Measurements from ENCODE around the gene MAX. TPM values are rescaled to one million over a fixed set of nuclear protein-coding genes. Genes with fewer than 3 reads are reported as not detected.

Gene MAX
- total RNA-seq, 2 experiments from 2014 or later, result 117 to 121 TPM

GRCh38 chr14:65117769-65118745, 15.7 kb upstream of the MAX start:
- DNase-seq, result no peak
- Mint-ChIP-seq H3K27ac (no peak overlapping the region), H3K9me3 (no peaks in the 10 kb centered on the region), H3K4me1 (peaks cover 3% of the 10 kb centered on the region), H3K4me3 (no peak overlapping the region), H3K27me3 (no peaks in the 10 kb centered on the region), H3K36me3 (no peaks in the 10 kb centered on the region)

DNA sequence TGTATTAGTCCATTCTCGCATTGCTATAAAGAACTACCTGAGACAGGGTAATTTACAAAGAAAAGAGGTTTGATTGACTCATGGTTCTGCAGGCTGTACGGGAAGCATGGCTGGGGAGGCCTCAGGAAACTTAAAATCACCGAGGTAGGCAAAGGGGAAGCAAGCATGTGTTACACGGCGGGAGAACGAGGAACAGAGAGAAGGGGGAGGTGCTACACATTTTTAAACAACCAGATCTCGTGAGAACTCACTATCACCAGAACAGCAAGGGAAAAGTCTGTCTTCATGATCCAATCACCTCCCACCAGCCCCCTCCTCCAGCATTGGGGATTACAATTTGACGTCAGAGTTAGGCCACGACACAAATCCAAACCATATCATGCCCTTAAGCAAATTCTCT, 13.3 kb upstream of the MAX start:
- Mint-ChIP-seq H3K4me1 (peaks cover 3% of the 10 kb centered on the region), H3K9me3 (no peaks in the 10 kb centered on the region), H3K27ac (no peak overlapping the region), H3K4me3 (no peak overlapping the region), H3K36me3 (no peaks in the 10 kb centered on the region), H3K27me3 (no peaks in the 10 kb centered on the region)
- no peak for DNase-seq

DNA sequence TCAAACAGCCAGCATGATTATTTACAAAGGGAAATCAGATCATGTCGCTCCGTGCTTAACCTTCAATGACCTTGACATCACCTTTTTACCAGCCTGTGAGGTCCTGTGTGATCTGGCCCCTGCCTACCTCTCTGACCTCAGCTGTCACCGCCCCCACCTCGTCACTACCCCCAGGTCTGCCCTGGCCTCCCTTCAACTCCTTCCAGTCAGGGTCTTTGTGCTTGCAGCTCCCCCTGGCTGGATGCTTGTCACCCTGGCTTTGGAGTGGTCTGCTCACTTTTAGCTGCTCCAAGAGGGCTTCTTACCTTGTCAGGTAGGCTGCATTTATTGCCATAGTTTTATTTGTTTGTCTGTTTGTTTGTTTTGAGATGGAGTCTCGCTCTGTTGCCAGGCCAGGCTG, 8.2 kb upstream of the MAX start:
- Mint-ChIP-seq H3K36me3 (no peaks in the 10 kb centered on the region), H3K4me3 (no peak overlapping the region), H3K27me3 (peaks cover 2% of the 10 kb centered on the region), H3K9me3 (no peaks in the 10 kb centered on the region), H3K27ac (no peak overlapping the region), H3K4me1 (no peaks in the 10 kb centered on the region)
- no peak for DNase-seq

GRCh38 chr14:65109357-65109756, 7.0 kb upstream of the MAX start:
- Mint-ChIP-seq H3K4me1 (no peaks in the 10 kb centered on the region), H3K27me3 (peaks cover 2% of the 10 kb centered on the region), H3K36me3 (no peaks in the 10 kb centered on the region), H3K27ac (no peak overlapping the region), H3K9me3 (no peaks in the 10 kb centered on the region), H3K4me3 (no peak overlapping the region)
- no peak for DNase-seq

DNA sequence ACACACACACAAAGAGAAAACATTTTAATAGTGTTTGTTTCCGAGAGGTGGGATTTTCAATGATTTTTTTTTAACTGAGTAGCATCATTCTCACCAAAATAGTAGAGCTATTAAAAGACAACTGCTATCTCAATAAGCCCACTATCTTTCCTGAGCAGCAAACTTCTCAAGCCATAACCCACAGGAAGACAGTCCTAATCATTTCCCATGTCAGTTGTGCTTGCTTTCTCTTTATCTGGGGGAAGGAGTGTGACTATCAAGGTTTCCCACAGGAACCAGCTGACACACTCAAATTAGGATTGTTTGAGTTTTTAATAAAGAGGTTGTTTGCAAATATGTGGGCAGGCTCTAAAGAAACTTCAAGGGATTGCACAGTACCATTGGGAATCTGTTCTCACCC, 4.9 kb upstream of the MAX start:
- Mint-ChIP-seq H3K4me1 (peaks cover 4% of the 10 kb centered on the region), H3K36me3 (no peaks in the 10 kb centered on the region), H3K9me3 (no peaks in the 10 kb centered on the region), H3K27ac (no peak overlapping the region), H3K4me3 (no peak overlapping the region), H3K27me3 (peaks cover 6% of the 10 kb centered on the region)
- no peak for DNase-seq

- Mint-ChIP-seq H3K27me3 (peaks cover 6% of the 10 kb centered on the region), H3K36me3 (no peaks in the 10 kb centered on the region), H3K4me1 (peaks cover 4% of the 10 kb centered on the region), H3K27ac (no peak overlapping the region), H3K4me3 (no peak overlapping the region), H3K9me3 (no peaks in the 10 kb centered on the region)
- DNase-seq, result no peak
Observed at GRCh38 chr14:65106736-65107135, 4.4 kb upstream of the MAX start.

- peaks cover 6% of the 10 kb centered on the region for H3K27me3 Mint-ChIP-seq
- H3K27ac Mint-ChIP-seq, result no peak overlapping the region
Observed at GRCh38 chr14:65106316-65106715, 4.0 kb upstream of the MAX start.

DNA sequence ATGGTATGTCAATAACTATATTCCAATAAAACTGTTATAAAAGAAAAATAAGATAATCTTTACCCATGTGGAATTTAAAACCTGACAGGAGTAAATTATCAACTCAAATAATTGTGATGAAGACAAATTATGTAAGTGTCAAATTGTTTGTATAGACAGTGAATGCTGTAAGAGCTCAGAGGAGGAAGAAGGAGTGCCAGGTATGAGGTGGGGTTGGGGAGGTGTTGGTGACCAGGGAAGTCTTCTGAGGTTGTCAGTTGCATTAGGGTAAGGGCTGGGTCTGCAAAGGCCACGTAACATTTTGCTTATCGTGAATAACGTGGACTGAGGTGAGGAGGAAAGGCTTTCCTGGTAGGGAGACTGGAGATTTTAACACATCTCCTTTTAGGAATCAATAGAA, 2.5 kb upstream of the MAX start:
- Mint-ChIP-seq H3K27me3 (peaks cover 6% of the 10 kb centered on the region), H3K9me3 (no peaks in the 10 kb centered on the region), H3K27ac (no peak overlapping the region), H3K36me3 (peaks cover 8% of the 10 kb centered on the region), H3K4me1 (peaks cover 12% of the 10 kb centered on the region), H3K4me3 (no peak overlapping the region)
- DNase-seq, result no peak

More at GRCh38 chr14:65106316-65106715, 4.0 kb upstream of the MAX start:
- Mint-ChIP-seq H3K9me3 (no peaks in the 10 kb centered on the region), H3K36me3 (no peaks in the 10 kb centered on the region), H3K4me1 (peaks cover 4% of the 10 kb centered on the region), H3K4me3 (no peak overlapping the region)
- DNase-seq, result no peak

GRCh38 chr14:65103150-65103760, 938 bp upstream of the MAX start:
- no peak for DNase-seq
- Mint-ChIP-seq H3K4me1 (peaks cover 24% of the 10 kb centered on the region), H3K27me3 (peaks cover 6% of the 10 kb centered on the region), H3K27ac (peak overlapping the region; percentile 63), H3K4me3 (peak overlapping the region; percentile 99), H3K9me3 (no peaks in the 10 kb centered on the region), H3K36me3 (peaks cover 17% of the 10 kb centered on the region)

GRCh38 chr14:65101631-65102440, 481 bp downstream of the MAX start:
- Mint-ChIP-seq H3K27me3 (peaks cover 6% of the 10 kb centered on the region), H3K9me3 (no peaks in the 10 kb centered on the region), H3K4me1 (peaks cover 37% of the 10 kb centered on the region), H3K36me3 (peaks cover 25% of the 10 kb centered on the region), H3K4me3 (peak overlapping the region; percentile 99), H3K27ac (peak overlapping the region; percentile 99)
- DNase-seq, result peak; percentile 37

- H3K36me3 Mint-ChIP-seq, result peaks cover 32% of the 10 kb centered on the region
- no peak for DNase-seq
- peak overlapping the region; percentile 92 for H3K27ac Mint-ChIP-seq
- no peaks in the 10 kb centered on the region for H3K9me3 Mint-ChIP-seq
- H3K4me3 Mint-ChIP-seq, result peak overlapping the region; percentile 99
- H3K4me1 Mint-ChIP-seq, result peaks cover 45% of the 10 kb centered on the region
- peaks cover 4% of the 10 kb centered on the region for H3K27me3 Mint-ChIP-seq
Observed at GRCh38 chr14:65100922-65101541, 1.3 kb downstream of the MAX start.

- peak overlapping the region; percentile 84 for H3K27ac Mint-ChIP-seq
- H3K36me3 Mint-ChIP-seq, result peaks cover 39% of the 10 kb centered on the region
- no peaks in the 10 kb centered on the region for H3K27me3 Mint-ChIP-seq
- H3K4me1 Mint-ChIP-seq, result peaks cover 67% of the 10 kb centered on the region
- H3K9me3 Mint-ChIP-seq, result no peaks in the 10 kb centered on the region
- H3K4me3 Mint-ChIP-seq, result peak overlapping the region; percentile 73
- DNase-seq, result no peak
Observed at GRCh38 chr14:65098586-65098985, 3.7 kb downstream of the MAX start.

DNA sequence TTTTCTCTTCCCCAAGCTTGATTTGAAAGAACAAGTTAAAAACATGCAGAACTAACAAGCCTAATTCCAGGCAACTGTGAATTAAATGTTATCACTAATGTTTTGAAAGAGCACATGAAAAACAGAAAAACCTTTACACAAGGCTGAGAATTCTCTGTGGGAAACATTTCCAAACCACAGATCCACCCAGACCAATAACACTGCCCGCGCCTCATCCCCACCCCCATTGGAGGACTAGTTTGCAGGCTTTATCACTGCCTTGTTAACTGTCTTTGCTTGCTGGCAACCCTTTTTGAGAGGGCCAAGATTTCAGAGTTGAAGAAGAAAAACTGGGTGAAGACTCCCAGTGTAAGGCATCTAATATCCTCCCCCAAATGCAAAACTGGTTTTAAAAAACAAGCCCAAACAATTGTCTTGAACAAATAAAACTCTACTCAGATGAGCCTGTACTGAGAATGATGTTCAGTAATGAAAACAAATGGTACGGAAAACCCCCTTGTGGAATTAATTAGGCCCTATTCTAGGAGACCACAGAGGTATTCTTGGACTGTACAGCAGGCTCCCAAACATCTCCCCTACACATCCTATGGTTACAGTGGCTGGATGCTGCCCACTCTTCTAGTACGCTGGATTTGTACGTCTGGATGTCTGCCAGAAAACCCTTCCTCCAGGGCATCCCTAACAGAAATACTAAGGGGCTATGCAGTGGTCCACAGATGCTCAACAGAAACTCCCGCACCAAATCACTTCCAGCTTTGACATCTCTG, 5.8 kb downstream of the MAX start:
- H3K4me3 Mint-ChIP-seq, result peak overlapping the region; percentile 38

GRCh38 chr14:65095633-65096205, 6.6 kb downstream of the MAX start:
- H3K4me1 Mint-ChIP-seq, result peaks cover 76% of the 10 kb centered on the region
- no peak for DNase-seq
- H3K9me3 Mint-ChIP-seq, result no peaks in the 10 kb centered on the region
- H3K36me3 Mint-ChIP-seq, result peaks cover 50% of the 10 kb centered on the region
- no peaks in the 10 kb centered on the region for H3K27me3 Mint-ChIP-seq
- H3K27ac Mint-ChIP-seq, result peak overlapping the region; percentile 68
- H3K4me3 Mint-ChIP-seq, result no peak overlapping the region

More for the DNA sequence above, 5.8 kb downstream of the MAX start:
- peaks cover 73% of the 10 kb centered on the region for H3K4me1 Mint-ChIP-seq
- peak overlapping the region; percentile 68 for H3K27ac Mint-ChIP-seq
- H3K27me3 Mint-ChIP-seq, result no peaks in the 10 kb centered on the region
- no peaks in the 10 kb centered on the region for H3K9me3 Mint-ChIP-seq
- no peak for DNase-seq
- peaks cover 47% of the 10 kb centered on the region for H3K36me3 Mint-ChIP-seq

Data from activated naive CD8-positive, alpha-beta T cell treated with anti-CD3 and anti-CD28 coated beads for 36 hours (primary cell).